Measurements from ENCODE around the gene CARD14.
"Not testable (repeated sequence)": the region's sequence is repeated elsewhere in the genome, so short reads cannot be mapped to it uniquely, and the experiment has no call there.

Gene CARD14

GRCh38 chr17:80256034-80256350 is 86.2 kb downstream of the CARD14 start:
- no peak for DNase-seq

GRCh38 chr17:80257716-80258213 is 87.9 kb downstream of the CARD14 start:
- DNase-seq: no peak

- DNase-seq: not testable (repeated sequence)
These were observed 88.5 kb downstream of the CARD14 start for GRCh38 chr17:80258296-80258695.

Data from activated CD4-positive, alpha-beta T cell treated with anti-CD3 and anti-CD28 coated beads, Interleukin-2, amount 50 U/mL, for 1 hour (primary cell).